HCT116 (cell line): Measurements from ENCODE around the gene CORO2A. TPM values are rescaled to one million over a fixed set of nuclear protein-coding genes. Genes with fewer than 3 reads are reported as not detected.

Experiments used
- ATAC-seq: fragments of 200-7000 bp; cut with Tn5 transposase; 2 replicates; pipeline ENCODE4 v1.9.1; 2020; ENCODE audit warnings: mild to moderate bottlenecking, moderate library complexity
- BruUV-seq: library from RNA; stranded (reverse); fragments of 400-500 nt; replicated peaks from 2 replicates; lab custom pipeline; 2021; lab: Mats Ljungman, UMichigan
- CTCF ChIA-PET: fragments of 300-600 bp; sonication (Branson Sonifier 250); formaldehyde crosslinking; loops from one replicate; lab custom pipeline; 2021; ENCODE audit warnings: antibody characterized with exemption; lab: Charles Lee
- POLR2A ChIA-PET: fragments of 300-600, 350-600 bp; sonication (Branson Sonifier 250); formaldehyde crosslinking; loops from one replicate; lab custom pipeline; 2021; ENCODE audit warnings: antibody characterized with exemption; lab: Charles Lee
- RAD21 ChIA-PET, 2 experiments: fragments of 300-600 bp; sonication (Branson Sonifier 250); formaldehyde crosslinking; loops; one replicate each; lab custom pipeline; 2023; ENCODE audit warnings: low total read pairs in 2 of 2; ENCODE audit not compliant: uncharacterized antibody in 2 of 2, unreplicated experiment in 2 of 2, low non-redundant PET in 1 of 2; lab: Charles Lee
- DNase-seq: peaks from one replicate; pipeline ENCODE4 v3.0.0-alpha.2; 2010; ENCODE audit warnings: low read depth, low spot score
- H2AFZ ChIP-seq: fragments of 200-600 bp; shearing (Covaris generic), sonication (generic); 2 replicates; pipeline ENCODE4 v1.6.1; 2017; ENCODE audit warnings: low read depth, mixed run types, mixed read lengths, antibody characterized with exemption, low read length; ENCODE audit not compliant: poor library complexity, severe bottlenecking
- H3K27ac ChIP-seq: 2 replicates; pipeline ENCODE4 v1.5.1; 2012; ENCODE audit warnings: low read depth, low read length
- H3K27me3 ChIP-seq: fragments of 200-600 bp; sonication (generic); 2 replicates; pipeline ENCODE4 v1.6.1; 2016; ENCODE audit warnings: mixed run types, low read length, mixed read lengths; ENCODE audit not compliant: insufficient read depth
- H3K36me3 ChIP-seq, 2 experiments: fragments of 200-500 bp in 1 of 2; fragments of 200-600 bp in 1 of 2; sonication (Bioruptor generic) in 1 of 2; sonication (generic) in 1 of 2; 2 replicates each; pipeline versions ENCODE4 v1.5.1 to v1.6.1; 2014 to 2016; ENCODE audit warnings: low read length in 2 of 2, inconsistent platforms in 1 of 2, mixed read lengths in 1 of 2, mixed run types in 1 of 2; ENCODE audit not compliant: insufficient read depth in 2 of 2, control insufficient read depth in 1 of 2
- H3K4me1 ChIP-seq, 2 experiments: fragments of 200-600 bp in 1 of 2; sonication (generic) in 1 of 2; 2 replicates each; pipeline versions ENCODE4 v1.5.1 to v1.6.1; 2012 to 2017; ENCODE audit warnings: low read length in 2 of 2, inconsistent platforms in 1 of 2, mild to moderate bottlenecking in 1 of 2, mixed read lengths in 1 of 2, mixed run types in 1 of 2, moderate library complexity in 1 of 2; ENCODE audit not compliant: insufficient read depth in 2 of 2, control insufficient read depth in 1 of 2
- H3K4me2 ChIP-seq: fragments of 200-600 bp; sonication (generic); 2 replicates; pipeline ENCODE4 v1.6.1; 2017; ENCODE audit warnings: mixed run types, low read length, mixed read lengths
- H3K4me3 ChIP-seq, 2 experiments: fragments of 200-600 bp in 1 of 2; sonication (generic) in 1 of 2; replicated peaks in 1 of 2; 2 replicates each; pipeline ENCODE4 v1.5.1; 2011 to 2016; ENCODE audit warnings: low read length in 2 of 2, control low read depth in 1 of 2, low read depth in 1 of 2, mild to moderate bottlenecking in 1 of 2, mixed read lengths in 1 of 2, mixed run types in 1 of 2
- H3K79me2 ChIP-seq: fragments of 200-600 bp; sonication (generic); 2 replicates; pipeline ENCODE4 v1.6.1; 2017; ENCODE audit warnings: mild to moderate bottlenecking, mixed run types, low read length, moderate library complexity, mixed read lengths; ENCODE audit not compliant: insufficient read depth
- H3K9ac ChIP-seq: fragments of 200-600 bp; sonication (generic); 2 replicates; pipeline ENCODE4 v1.6.1; 2016; ENCODE audit warnings: low read length, mixed read lengths
- H3K9me2 ChIP-seq: fragments of 200-600 bp; sonication (generic), shearing (Covaris generic); 2 replicates; pipeline ENCODE4 v1.6.1; 2017; ENCODE audit warnings: mixed run types, mild to moderate bottlenecking, moderate library complexity; ENCODE audit not compliant: insufficient read depth
- H3K9me3 ChIP-seq, 2 experiments: fragments of 200-500 bp in 1 of 2; fragments of 200-600 bp in 1 of 2; sonication (Bioruptor generic) in 1 of 2; sonication (generic) in 1 of 2; 2 replicates each; pipeline ENCODE4 v1.6.1; 2014 to 2017; ENCODE audit warnings: low read length in 2 of 2, mixed read lengths in 2 of 2, inconsistent platforms in 1 of 2, low read depth in 1 of 2, mild to moderate bottlenecking in 1 of 2, mixed run types in 1 of 2, moderate library complexity in 1 of 2; ENCODE audit not compliant: control insufficient read depth in 1 of 2, insufficient read depth in 1 of 2
- H4K20me1 ChIP-seq: fragments of 200-600 bp; sonication (generic), shearing (Covaris generic); 2 replicates; pipeline ENCODE4 v1.6.1; 2017; ENCODE audit warnings: mixed run types, mild to moderate bottlenecking, moderate library complexity; ENCODE audit not compliant: insufficient read depth
- ATF3 ChIP-seq: IDR thresholded peaks from 2 replicates; pipeline ENCODE4 v1.6.1; 2012
- CBX3 ChIP-seq: IDR thresholded peaks from 2 replicates; pipeline ENCODE4 v1.6.1; 2012; ENCODE audit warnings: low read depth
- CTCF ChIP-seq, 3 experiments: fragments of 200-600 bp in 1 of 3; sonication (generic) in 1 of 3; IDR thresholded peaks in 2 of 3; conservative IDR thresholded peaks in 1 of 3; 2 replicates each; pipeline ENCODE4 v1.5.1; 2012 to 2017; ENCODE audit warnings: low read depth in 2 of 3, low read length in 2 of 3, antibody characterized with exemption in 1 of 3, borderline replicate concordance in 1 of 3, control low read depth in 1 of 3, mild to moderate bottlenecking in 1 of 3, mixed read lengths in 1 of 3, mixed run types in 1 of 3, moderate library complexity in 1 of 3; ENCODE audit not compliant: insufficient read depth in 1 of 3
- EZH2 ChIP-seq: fragments of 200-600 bp; sonication (generic); IDR thresholded peaks from 2 replicates; pipeline ENCODE4 v1.6.1; 2017; ENCODE audit warnings: antibody characterized with exemption, mixed run types
- EZH2phosphoT487 ChIP-seq: fragments of 200-600 bp; IDR thresholded peaks from 2 replicates; pipeline ENCODE4 v1.6.1; 2018; ENCODE audit warnings: antibody characterized with exemption, borderline replicate concordance
- FOSL1 ChIP-seq: IDR thresholded peaks from 2 replicates; pipeline ENCODE4 v1.6.1; 2012; ENCODE audit warnings: low read depth
- MAX ChIP-seq: IDR thresholded peaks from 2 replicates; pipeline ENCODE4 v1.6.1; 2012
- POLR2AphosphoS5 ChIP-seq: IDR thresholded peaks from 2 replicates; pipeline ENCODE4 v1.6.1; 2011; ENCODE audit warnings: mild to moderate bottlenecking, low read depth, low read length, moderate library complexity
- RAD21 ChIP-seq: IDR thresholded peaks from 2 replicates; pipeline ENCODE4 v1.6.1; 2012; ENCODE audit warnings: low read depth, mild to moderate bottlenecking
- REST ChIP-seq: IDR thresholded peaks from 2 replicates; pipeline ENCODE4 v1.6.1; 2012; ENCODE audit warnings: low read depth
- SIN3A ChIP-seq: IDR thresholded peaks from 2 replicates; pipeline ENCODE4 v1.6.1; 2012; ENCODE audit warnings: low read depth
- SRF ChIP-seq: IDR thresholded peaks from 2 replicates; pipeline ENCODE4 v1.6.1; 2012; ENCODE audit warnings: low read depth
- TCF7L2 ChIP-seq: IDR thresholded peaks from 2 replicates; pipeline ENCODE4 v1.7.0; 2011; ENCODE audit warnings: borderline replicate concordance, inconsistent platforms; ENCODE audit not compliant: insufficient read depth, insufficient read length; ENCODE audit errors: extremely low read depth
- YY1 ChIP-seq: IDR thresholded peaks from 2 replicates; pipeline ENCODE4 v1.6.1; 2011; ENCODE audit warnings: low read length, low read depth, moderate library complexity, mild to moderate bottlenecking; ENCODE audit not compliant: insufficient replicate concordance; ENCODE audit errors: extremely low read depth
- ZFX ChIP-seq: fragments of 450-650 bp; IDR thresholded peaks from 2 replicates; pipeline ENCODE4 v1.6.1; 2017
- intact Hi-C: fragments of 100-400 bp; cut with micrococcal nuclease; formaldehyde crosslinking; loops from 2 replicates; pipeline ENCODE4 v1.10.0; 2022
- total RNA-seq: library from RNA; stranded (reverse); gene quantifications from one replicate; pipeline ENCODE4 v1.2.1, GENCODE V29; 2021; ENCODE audit not compliant: unreplicated experiment
- TF ChIP-seq, protein P1 (sequence below): IDR thresholded peaks from 2 replicates; pipeline ENCODE4 v1.6.1; 2011; ENCODE audit warnings: mild to moderate bottlenecking, low read length, moderate library complexity; ENCODE audit not compliant: insufficient replicate concordance; ENCODE audit errors: extremely low read depth

Gene CORO2A
- total RNA-seq, 1 experiment from 2014 or later = 5.7 TPM

DNA sequence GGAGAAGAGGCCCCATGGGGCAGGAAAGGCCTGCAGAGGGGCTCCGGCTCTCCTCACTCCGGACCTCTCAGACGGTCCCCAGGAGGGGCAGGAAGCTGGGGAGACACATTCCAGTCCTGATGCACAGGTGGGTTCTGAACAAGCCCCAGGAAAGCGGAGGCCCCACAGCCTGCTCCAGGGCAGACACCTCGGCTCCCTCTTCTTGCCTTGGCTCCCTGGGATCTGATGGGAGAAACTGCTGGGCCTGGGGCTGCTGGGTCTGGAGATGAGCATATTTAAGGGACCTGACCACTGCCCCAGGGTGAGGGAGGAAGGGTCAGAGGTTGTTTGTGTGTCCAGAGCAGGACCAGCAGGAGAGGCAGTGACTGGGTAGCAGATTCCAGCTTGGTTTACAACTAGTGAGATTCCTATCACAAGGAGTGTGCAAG lies 1.2 kb downstream of the CORO2A start (continued):
- no peak for TF ChIP-seq FOSL1
- no peak for TF ChIP-seq POLR2AphosphoS5
- no peak for TF ChIP-seq SIN3A
- no peak for TF ChIP-seq ATF3
- no peak for TF ChIP-seq MAX

GRCh38 chr9:98190757-98191105 lies 1.7 kb downstream of the CORO2A start:
- H3K9me3 ChIP-seq = no peaks in the 10 kb centered on the region
- H3K27me3 ChIP-seq = no peaks in the 10 kb centered on the region
- DNase-seq (no peak), ATAC-seq (no peak)
- intact Hi-C loops = no loop called here
- ChIA-PET RAD21 (no interaction called here), POLR2A (no interaction called here), CTCF (no interaction called here)
- no peak overlapping the region for H2AFZ ChIP-seq
- no peak overlapping the region for H3K9ac ChIP-seq
- H3K9me2 ChIP-seq = no peaks in the 10 kb centered on the region
- no peaks in the 10 kb centered on the region for H3K36me3 ChIP-seq
- no peak overlapping the region for H3K27ac ChIP-seq
- no peak overlapping the region for H3K4me2 ChIP-seq
- BruUV-seq = no TSS peak
- H3K4me3 ChIP-seq = no peak overlapping the region
- H4K20me1 ChIP-seq = no peaks in the 10 kb centered on the region
- H3K79me2 ChIP-seq = no peaks in the 10 kb centered on the region
- H3K4me1 ChIP-seq = peaks cover under 1 to 24% of the 10 kb centered on the region in 2 experiments; a peak in 3 of 4 replicates
- TF ChIP-seq CBX3 = no peak
- TF ChIP-seq SRF = no peak
- TF ChIP-seq, protein P1, sequence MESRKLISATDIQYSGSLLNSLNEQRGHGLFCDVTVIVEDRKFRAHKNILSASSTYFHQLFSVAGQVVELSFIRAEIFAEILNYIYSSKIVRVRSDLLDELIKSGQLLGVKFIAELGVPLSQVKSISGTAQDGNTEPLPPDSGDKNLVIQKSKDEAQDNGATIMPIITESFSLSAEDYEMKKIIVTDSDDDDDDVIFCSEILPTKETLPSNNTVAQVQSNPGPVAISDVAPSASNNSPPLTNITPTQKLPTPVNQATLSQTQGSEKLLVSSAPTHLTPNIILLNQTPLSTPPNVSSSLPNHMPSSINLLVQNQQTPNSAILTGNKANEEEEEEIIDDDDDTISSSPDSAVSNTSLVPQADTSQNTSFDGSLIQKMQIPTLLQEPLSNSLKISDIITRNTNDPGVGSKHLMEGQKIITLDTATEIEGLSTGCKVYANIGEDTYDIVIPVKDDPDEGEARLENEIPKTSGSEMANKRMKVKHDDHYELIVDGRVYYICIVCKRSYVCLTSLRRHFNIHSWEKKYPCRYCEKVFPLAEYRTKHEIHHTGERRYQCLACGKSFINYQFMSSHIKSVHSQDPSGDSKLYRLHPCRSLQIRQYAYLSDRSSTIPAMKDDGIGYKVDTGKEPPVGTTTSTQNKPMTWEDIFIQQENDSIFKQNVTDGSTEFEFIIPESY = no peak
- TF ChIP-seq EZH2 = no peak
- no peak for TF ChIP-seq YY1
- TF ChIP-seq ZFX = no peak
- no peak for TF ChIP-seq CTCF (IDR thresholded peaks at IDR 0.05 in 2 of 3, conservative IDR thresholded peaks at IDR 0.05 in 1 of 3; ENCODE audit: borderline replicate concordance in 1 of 3, insufficient read depth in 1 of 3, low read depth in 2 of 3, low read length in 2 of 3)
- no peak for TF ChIP-seq RAD21
- no peak for TF ChIP-seq TCF7L2
- no peak for TF ChIP-seq REST
- no peak for TF ChIP-seq SIN3A
- TF ChIP-seq EZH2phosphoT487 = no peak
